Smooth muscle cell (in vitro differentiated cells): ENCODE data around the gene PLA2G4A. TPM values are rescaled to one million over a fixed set of nuclear protein-coding genes. Genes with fewer than 3 reads are reported as not detected.

ENCODE experiments used
- DNase-seq: peaks from one replicate; lab custom pipeline; 2025; ENCODE audit not compliant: unreplicated experiment; lab: John Stamatoyannopoulos, UW
- H2AFZ ChIP-seq: fragments of 200-600 bp; sonication (generic); 2 replicates; pipeline ENCODE4 v1.6.0; 2016; ENCODE audit warnings: antibody characterized with exemption, low read depth, mild to moderate bottlenecking
- H3F3A ChIP-seq: fragments of 200-600 bp; sonication (generic); 2 replicates; pipeline ENCODE4 v1.6.0; 2017; ENCODE audit warnings: antibody characterized with exemption, low read depth
- H3K27ac ChIP-seq: fragments of 200-600 bp; sonication (generic); 2 replicates; pipeline ENCODE4 v1.5.1; 2016; ENCODE audit warnings: low read depth, mild to moderate bottlenecking
- H3K27me3 ChIP-seq: fragments of 200-600 bp; sonication (generic); 2 replicates; pipeline ENCODE4 v1.6.1; 2016; ENCODE audit warnings: low read depth, mild to moderate bottlenecking
- H3K36me3 ChIP-seq: fragments of 200-600 bp; sonication (generic); 2 replicates; pipeline ENCODE4 v1.5.1; 2016; ENCODE audit warnings: low read depth
- H3K4me1 ChIP-seq: fragments of 200-600 bp; sonication (generic); 2 replicates; pipeline ENCODE4 v1.5.1; 2016; ENCODE audit warnings: low read depth
- H3K4me2 ChIP-seq: fragments of 200-600 bp; sonication (generic); 2 replicates; pipeline ENCODE4 v1.6.0; 2016; ENCODE audit warnings: mild to moderate bottlenecking
- H3K4me3 ChIP-seq: fragments of 200-600 bp; sonication (generic); 2 replicates; pipeline ENCODE4 v1.5.1; 2016; ENCODE audit warnings: mild to moderate bottlenecking
- H3K79me2 ChIP-seq: fragments of 200-600 bp; sonication (generic); 2 replicates; pipeline ENCODE4 v1.6.0; 2016; ENCODE audit warnings: low read depth, mild to moderate bottlenecking
- H3K9ac ChIP-seq: fragments of 200-600 bp; sonication (generic); 2 replicates; pipeline ENCODE4 v1.6.0; 2016; ENCODE audit warnings: low read depth
- H3K9me3 ChIP-seq: fragments of 200-600 bp; sonication (generic); replicated peaks from 2 replicates; pipeline ENCODE4 v1.5.1; 2016; ENCODE audit warnings: low read depth
- H4K20me1 ChIP-seq: fragments of 200-600 bp; sonication (generic); 2 replicates; pipeline ENCODE4 v1.6.0; 2016; ENCODE audit warnings: low read depth
- CTCF ChIP-seq: fragments of 200-600 bp; sonication (generic); IDR thresholded peaks from 2 replicates; pipeline ENCODE4 v1.5.1; 2017; ENCODE audit warnings: borderline replicate concordance, mild to moderate bottlenecking, antibody characterized with exemption; ENCODE audit not compliant: insufficient read depth, poor library complexity, severe bottlenecking
- WGBS: methylation state at CpG from one replicate; pipeline ENCODE4 v1.1.7; 2016; ENCODE audit warnings: low lambda C conversion rate; 5-methylcytosine and 5-hydroxymethylcytosine counted together
- polyA plus RNA-seq: library from polyadenylated mRNA; unstranded; fragments of >200 nt; fragmentation: Nextera tagmentation; extraction: Ambion mirVana; gene quantifications from 2 replicates; pipeline ENCODE4 v1.2.1, GENCODE V29; 2016
- total RNA-seq: library from RNA; depleted of rRNA; stranded (reverse); fragments of >200 nt; gene quantifications from 2 replicates; pipeline ENCODE4 v1.2.3, GENCODE V29; 2014

PLA2G4A gene
- total and polyA plus RNA-seq, 2 experiments from 2014 or later: 3.3 to 7.8 TPM

GRCh38 chr1:186804679-186805078, 24.1 kb upstream of the PLA2G4A start:
- H3K27me3 ChIP-seq: no peaks in the 10 kb centered on the region
- no peaks in the 10 kb centered on the region for H3K4me1 ChIP-seq
- no peak overlapping the region for H3K4me2 ChIP-seq
- H3K27ac ChIP-seq: no peak overlapping the region
- no peaks in the 10 kb centered on the region for H4K20me1 ChIP-seq
- no peak overlapping the region for H3K4me3 ChIP-seq
- H3F3A ChIP-seq: no peaks in the 10 kb centered on the region
- TF ChIP-seq CTCF: no peak
- H2AFZ ChIP-seq: no peak overlapping the region
- H3K79me2 ChIP-seq: no peaks in the 10 kb centered on the region
- no peak overlapping the region for H3K9ac ChIP-seq
- no peaks in the 10 kb centered on the region for H3K36me3 ChIP-seq
- 81% methylated on average over 5 of the region's 5 CpGs for WGBS
- no peak for DNase-seq
- no peaks in the 10 kb centered on the region for H3K9me3 ChIP-seq

- Histone ChIP-seq H3K27ac (no peak overlapping the region), H3F3A (no peaks in the 10 kb centered on the region), H2AFZ (no peak overlapping the region), H4K20me1 (no peaks in the 10 kb centered on the region), H3K9ac (no peak overlapping the region), H3K79me2 (no peaks in the 10 kb centered on the region), H3K4me3 (no peak overlapping the region), H3K4me2 (no peak overlapping the region), H3K4me1 (no peaks in the 10 kb centered on the region), H3K27me3 (no peaks in the 10 kb centered on the region), H3K36me3 (no peaks in the 10 kb centered on the region), H3K9me3 (no peaks in the 10 kb centered on the region)
- 47% methylated on average over 3 of the region's 3 CpGs for WGBS
- no peak for DNase-seq
- TF ChIP-seq CTCF: peak; percentile 21
These were observed 22.3 kb upstream of the PLA2G4A start for GRCh38 chr1:186806477-186806876.

GRCh38 chr1:186807163-186807562, 21.6 kb upstream of the PLA2G4A start:
- H3K27ac ChIP-seq: no peak overlapping the region
- H3K9me3 ChIP-seq: no peaks in the 10 kb centered on the region
- no peak overlapping the region for H2AFZ ChIP-seq
- H3K79me2 ChIP-seq: no peaks in the 10 kb centered on the region
- H3K4me1 ChIP-seq: no peaks in the 10 kb centered on the region
- H3K36me3 ChIP-seq: no peaks in the 10 kb centered on the region
- no peak for TF ChIP-seq CTCF
- 89% methylated on average over 4 of the region's 4 CpGs for WGBS
- DNase-seq: no peak
- H3K4me3 ChIP-seq: no peak overlapping the region
- no peaks in the 10 kb centered on the region for H4K20me1 ChIP-seq
- no peaks in the 10 kb centered on the region for H3K27me3 ChIP-seq
- H3K4me2 ChIP-seq: no peak overlapping the region
- no peaks in the 10 kb centered on the region for H3F3A ChIP-seq
- no peak overlapping the region for H3K9ac ChIP-seq

GRCh38 chr1:186811892-186812291, 16.9 kb upstream of the PLA2G4A start:
- no peaks in the 10 kb centered on the region for H3K79me2 ChIP-seq
- H3F3A ChIP-seq: no peaks in the 10 kb centered on the region
- no peak overlapping the region for H3K4me2 ChIP-seq
- no peaks in the 10 kb centered on the region for H3K36me3 ChIP-seq
- DNase-seq: no peak
- H3K9me3 ChIP-seq: no peaks in the 10 kb centered on the region
- no peaks in the 10 kb centered on the region for H3K4me1 ChIP-seq
- no peaks in the 10 kb centered on the region for H3K27me3 ChIP-seq
- H3K9ac ChIP-seq: no peak overlapping the region
- no peaks in the 10 kb centered on the region for H4K20me1 ChIP-seq
- no peak overlapping the region for H3K4me3 ChIP-seq
- H3K27ac ChIP-seq: no peak overlapping the region
- WGBS: 95% methylated on average over 1 of the region's 1 CpG
- no peak for TF ChIP-seq CTCF
- no peak overlapping the region for H2AFZ ChIP-seq
